HUES48 (cell line): Measurements from ENCODE around the gene SHKBP1.
"Not testable (repeated sequence)": the region's sequence is repeated elsewhere in the genome, so short reads cannot be mapped to it uniquely, and the experiment has no call there.

ENCODE experiments used
- H3K27ac ChIP-seq: one replicate; pipeline ENCODE4 v1.7.0; 2013; ENCODE audit warnings: low read depth, low read length, inconsistent platforms
- H3K27me3 ChIP-seq: 2 replicates; pipeline ENCODE4 v1.6.1; 2013; ENCODE audit warnings: mild to moderate bottlenecking, low read length; ENCODE audit not compliant: control insufficient read depth, insufficient read depth
- H3K36me3 ChIP-seq: 2 replicates; pipeline ENCODE4 v1.6.1; 2013; ENCODE audit warnings: low read length; ENCODE audit not compliant: control insufficient read depth, insufficient read depth
- H3K4me1 ChIP-seq: 2 replicates; pipeline ENCODE4 v1.6.1; 2013; ENCODE audit warnings: mild to moderate bottlenecking, low read length; ENCODE audit not compliant: control insufficient read depth, insufficient read depth
- H3K4me3 ChIP-seq: 2 replicates; pipeline ENCODE4 v1.5.1; 2013; ENCODE audit warnings: mild to moderate bottlenecking, low read depth, low read length
- H3K9ac ChIP-seq: 2 replicates; pipeline ENCODE4 v1.6.1; 2013; ENCODE audit warnings: mild to moderate bottlenecking, low read depth, low read length, moderate library complexity
- H3K9me3 ChIP-seq: 2 replicates; pipeline ENCODE4 v1.6.1; 2013; ENCODE audit warnings: low read length; ENCODE audit not compliant: control insufficient read depth, insufficient read depth

SHKBP1 gene

DNA sequence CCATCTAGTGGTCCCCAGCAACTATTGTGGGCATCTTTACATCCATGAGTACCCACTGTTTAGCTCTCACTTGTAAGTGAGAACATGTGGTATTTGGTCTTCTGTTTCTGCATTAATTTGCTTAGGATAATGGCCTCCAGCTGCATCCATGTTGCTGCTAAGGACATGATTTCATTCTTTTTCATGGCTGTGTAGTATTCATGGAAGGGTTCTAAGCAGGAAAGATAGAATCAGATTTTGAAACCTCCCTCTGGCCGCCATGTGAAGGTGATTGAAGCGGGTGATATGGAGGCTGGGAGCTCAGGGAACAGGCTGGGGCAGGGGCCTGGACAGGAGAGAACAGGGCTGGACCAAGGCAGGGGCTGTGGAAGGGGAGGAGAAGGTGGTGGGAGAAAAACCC lies 44.6 kb downstream of the SHKBP1 start:
- Histone ChIP-seq H3K9ac (no peak overlapping the region), H3K36me3 (peaks cover 38% of the 10 kb centered on the region), H3K4me3 (no peak overlapping the region), H3K27me3 (no peaks in the 10 kb centered on the region), H3K4me1 (peaks cover 4% of the 10 kb centered on the region; the same call in 1 of the 2 replicates), H3K9me3 (no peaks in the 10 kb centered on the region), H3K27ac (no peak overlapping the region)

DNA sequence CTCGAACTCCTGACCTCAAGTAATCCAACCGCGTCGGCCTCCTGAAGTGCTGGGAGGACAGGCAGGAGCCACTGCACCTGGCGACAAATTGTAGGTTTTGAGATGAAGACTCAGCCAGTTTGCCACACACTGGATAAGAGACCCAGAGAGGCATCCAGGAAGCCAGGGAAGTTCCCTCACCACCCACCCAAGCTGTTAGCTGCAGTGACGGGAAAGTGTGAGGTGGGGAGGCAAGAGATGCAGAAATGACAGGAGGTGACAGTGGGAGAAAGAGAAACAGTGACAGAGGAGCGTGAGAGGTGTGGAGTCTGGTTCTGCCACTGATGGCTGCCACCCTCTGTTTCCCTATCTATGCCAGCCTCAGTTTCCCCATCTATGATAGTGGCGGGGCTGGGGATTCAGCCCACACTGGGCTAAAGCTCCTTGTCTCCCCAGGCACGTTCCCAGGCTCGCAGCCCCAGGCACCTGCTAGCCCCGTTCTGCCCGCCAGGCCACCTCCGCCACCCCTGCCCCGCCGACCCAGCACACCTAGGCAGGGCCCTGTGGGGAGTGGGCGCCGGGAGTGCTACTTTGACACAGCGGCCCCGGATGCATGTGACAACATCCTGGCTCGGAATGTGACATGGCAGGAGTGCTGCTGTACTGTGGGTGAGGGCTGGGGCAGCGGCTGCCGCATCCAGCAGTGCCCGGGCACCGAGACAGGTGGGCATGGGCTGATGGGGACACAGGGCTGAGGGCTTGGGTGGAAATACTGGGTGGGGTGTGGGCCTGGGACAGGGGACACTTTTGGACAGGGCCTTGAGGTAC lies 45.5 kb downstream of the SHKBP1 start:
- Histone ChIP-seq H3K4me1 (peaks cover 4% of the 10 kb centered on the region; the same call in 1 of the 2 replicates), H3K4me3 (no peak overlapping the region), H3K27me3 (no peaks in the 10 kb centered on the region), H3K27ac (no peak overlapping the region), H3K9me3 (no peaks in the 10 kb centered on the region), H3K9ac (no peak overlapping the region), H3K36me3 (peaks cover 39% of the 10 kb centered on the region)

DNA sequence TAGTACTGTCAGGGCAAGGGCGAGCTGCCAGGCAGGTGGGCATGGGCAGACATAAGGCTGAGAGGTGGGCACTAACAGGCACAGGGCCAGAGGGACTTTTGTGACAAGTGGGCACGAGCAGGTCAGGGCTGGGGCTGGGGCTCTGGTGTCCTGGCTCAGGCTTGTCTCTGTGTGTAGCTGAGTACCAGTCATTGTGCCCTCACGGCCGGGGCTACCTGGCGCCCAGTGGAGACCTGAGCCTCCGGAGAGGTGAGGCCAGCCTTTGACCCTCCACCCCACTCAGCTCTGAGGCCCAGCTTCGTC lies 46.1 kb downstream of the SHKBP1 start:
- Histone ChIP-seq H3K36me3 (peaks cover 39% of the 10 kb centered on the region), H3K9me3 (no peaks in the 10 kb centered on the region), H3K27me3 (no peaks in the 10 kb centered on the region), H3K9ac (no peak overlapping the region), H3K4me1 (peaks cover 4% of the 10 kb centered on the region; the same call in 1 of the 2 replicates), H3K4me3 (no peak overlapping the region), H3K27ac (no peak overlapping the region)

DNA sequence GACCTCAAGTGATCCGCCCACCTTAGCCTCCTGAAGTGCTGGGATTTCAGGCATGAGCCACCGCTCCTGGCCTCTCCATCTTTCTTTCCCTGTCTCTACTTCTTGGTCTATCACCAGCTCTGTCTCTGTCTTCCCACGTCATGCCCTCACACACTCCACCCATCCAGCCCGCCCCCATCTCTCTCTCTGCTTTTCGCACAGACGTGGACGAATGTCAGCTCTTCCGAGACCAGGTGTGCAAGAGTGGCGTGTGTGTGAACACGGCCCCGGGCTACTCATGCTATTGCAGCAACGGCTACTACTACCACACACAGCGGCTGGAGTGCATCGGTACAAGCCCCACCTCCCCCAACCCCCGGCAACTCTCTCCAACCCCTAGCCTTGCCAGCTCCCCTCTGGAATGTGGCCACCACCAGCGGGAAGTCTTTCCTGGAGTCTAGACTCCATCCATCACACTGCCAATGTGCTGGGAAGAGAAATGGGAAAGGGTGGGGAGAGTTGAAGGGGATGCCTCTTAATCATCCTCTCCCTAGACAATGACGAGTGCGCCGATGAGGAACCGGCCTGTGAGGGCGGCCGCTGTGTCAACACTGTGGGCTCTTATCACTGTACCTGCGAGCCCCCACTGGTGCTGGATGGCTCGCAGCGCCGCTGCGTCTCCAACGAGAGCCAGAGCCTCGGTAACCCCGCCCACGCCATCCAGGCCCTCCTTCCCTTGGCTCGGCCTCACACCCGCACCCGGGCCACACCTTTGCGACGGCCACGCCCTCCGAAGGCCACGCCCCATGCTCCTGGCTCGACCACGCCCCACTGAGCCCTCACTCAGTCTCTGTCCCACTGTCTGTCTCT lies 47.0 kb downstream of the SHKBP1 start:
- Histone ChIP-seq H3K4me3 (peak overlapping the region; percentile 50), H3K9me3 (no peaks in the 10 kb centered on the region), H3K27me3 (no peaks in the 10 kb centered on the region), H3K4me1 (peaks cover 4% of the 10 kb centered on the region; the same call in 1 of the 2 replicates), H3K27ac (peak overlapping the region; percentile 82), H3K9ac (no peak overlapping the region), H3K36me3 (peaks cover 39% of the 10 kb centered on the region)

DNA sequence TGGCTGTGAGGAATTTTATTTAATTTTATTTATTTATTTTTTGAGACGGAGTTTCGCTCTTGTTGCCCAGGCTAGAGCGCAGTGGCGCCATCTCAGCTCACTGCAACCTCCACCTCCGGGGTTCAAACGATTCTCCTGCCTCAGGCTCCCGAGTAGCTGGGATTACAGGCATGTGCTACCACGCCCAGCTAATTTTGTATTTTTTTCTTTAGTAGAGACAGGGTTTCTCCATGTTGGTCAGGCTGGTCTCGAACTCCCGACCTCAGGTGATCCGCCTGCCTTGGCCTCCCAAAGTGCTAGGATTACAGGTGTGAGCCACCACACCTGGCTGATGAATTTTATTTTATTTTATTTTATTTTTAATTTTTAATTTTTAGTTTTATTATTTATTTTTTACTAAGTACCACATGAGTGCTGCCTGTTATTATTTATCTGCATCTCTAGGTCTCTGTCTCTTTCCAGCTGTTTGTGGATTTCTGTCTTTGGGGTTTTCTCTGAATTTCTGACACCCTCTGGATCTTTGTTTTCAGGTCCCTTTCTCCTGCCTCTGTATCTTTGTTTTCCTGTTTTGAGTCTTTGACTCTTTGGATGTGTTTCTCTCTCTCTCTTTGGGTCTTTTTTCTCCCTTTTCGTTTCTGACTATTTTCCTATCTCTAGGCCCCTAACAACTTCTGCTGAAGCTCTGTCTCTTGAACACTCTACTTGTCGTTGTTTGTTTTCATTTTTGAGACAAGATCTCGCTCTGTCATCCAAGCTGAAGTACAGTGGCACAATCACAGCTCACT lies 47.9 kb downstream of the SHKBP1 start:
- H3K4me1 ChIP-seq, H3K9ac ChIP-seq, H3K27ac ChIP-seq, H3K4me3 ChIP-seq, H3K27me3 ChIP-seq, H3K9me3 ChIP-seq: not testable (repeated sequence)
- peaks cover 34% of the 10 kb centered on the region for H3K36me3 ChIP-seq

DNA sequence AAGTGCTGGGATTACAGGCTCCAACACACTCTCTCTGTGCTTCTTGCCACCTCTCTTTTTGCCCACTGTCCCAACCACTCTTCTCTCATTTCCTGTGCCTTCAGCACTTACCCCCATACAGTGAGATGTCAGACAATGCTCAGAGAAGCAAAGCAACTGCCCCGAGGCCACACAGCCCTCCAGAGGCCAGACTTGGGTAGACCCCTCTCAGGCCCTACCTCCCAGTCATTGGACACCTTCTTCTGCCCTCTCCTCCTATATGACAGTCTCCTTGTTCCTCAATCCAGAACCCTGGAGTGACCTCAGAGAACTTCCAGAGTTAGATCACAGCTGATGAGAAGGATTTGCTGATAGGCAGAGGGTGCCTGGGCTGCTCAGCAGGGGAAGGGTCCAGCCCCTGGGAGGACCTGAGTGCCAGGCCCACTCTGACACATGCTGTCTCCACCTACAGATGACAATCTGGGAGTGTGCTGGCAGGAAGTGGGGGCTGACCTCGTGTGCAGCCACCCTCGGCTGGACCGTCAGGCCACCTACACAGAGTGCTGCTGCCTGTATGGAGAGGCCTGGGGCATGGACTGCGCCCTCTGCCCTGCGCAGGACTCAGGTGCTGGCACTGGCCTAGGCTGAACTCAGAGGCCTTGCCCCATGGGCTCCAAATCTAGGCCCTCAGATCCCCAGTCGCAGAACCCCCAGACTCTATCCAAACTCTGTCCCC lies 48.9 kb downstream of the SHKBP1 start:
- Histone ChIP-seq H3K27me3 (no peaks in the 10 kb centered on the region), H3K9ac (no peak overlapping the region), H3K4me1 (peaks cover 4% of the 10 kb centered on the region; the same call in 1 of the 2 replicates), H3K27ac (no peak overlapping the region), H3K36me3 (peaks cover 35% of the 10 kb centered on the region), H3K4me3 (no peak overlapping the region), H3K9me3 (no peaks in the 10 kb centered on the region)

DNA sequence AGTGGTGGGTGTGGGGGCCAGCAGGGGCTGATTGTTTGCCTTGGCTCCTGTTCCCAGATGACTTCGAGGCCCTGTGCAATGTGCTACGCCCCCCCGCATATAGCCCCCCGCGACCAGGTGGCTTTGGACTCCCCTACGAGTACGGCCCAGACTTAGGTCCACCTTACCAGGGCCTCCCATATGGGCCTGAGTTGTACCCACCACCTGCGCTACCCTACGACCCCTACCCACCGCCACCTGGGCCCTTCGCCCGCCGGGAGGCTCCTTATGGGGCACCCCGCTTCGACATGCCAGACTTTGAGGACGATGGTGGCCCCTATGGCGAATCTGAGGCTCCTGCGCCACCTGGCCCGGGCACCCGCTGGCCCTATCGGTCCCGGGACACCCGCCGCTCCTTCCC lies 50.2 kb downstream of the SHKBP1 start:
- peaks cover 26% of the 10 kb centered on the region for H3K36me3 ChIP-seq
- H3K4me1 ChIP-seq, result peaks cover 16% of the 10 kb centered on the region; the same call in 1 of the 2 replicates
- H3K27ac ChIP-seq, result no peak overlapping the region
- no peaks in the 10 kb centered on the region for H3K9me3 ChIP-seq
- no peak overlapping the region for H3K9ac ChIP-seq
- no peaks in the 10 kb centered on the region for H3K27me3 ChIP-seq
- H3K4me3 ChIP-seq, result no peak overlapping the region

DNA sequence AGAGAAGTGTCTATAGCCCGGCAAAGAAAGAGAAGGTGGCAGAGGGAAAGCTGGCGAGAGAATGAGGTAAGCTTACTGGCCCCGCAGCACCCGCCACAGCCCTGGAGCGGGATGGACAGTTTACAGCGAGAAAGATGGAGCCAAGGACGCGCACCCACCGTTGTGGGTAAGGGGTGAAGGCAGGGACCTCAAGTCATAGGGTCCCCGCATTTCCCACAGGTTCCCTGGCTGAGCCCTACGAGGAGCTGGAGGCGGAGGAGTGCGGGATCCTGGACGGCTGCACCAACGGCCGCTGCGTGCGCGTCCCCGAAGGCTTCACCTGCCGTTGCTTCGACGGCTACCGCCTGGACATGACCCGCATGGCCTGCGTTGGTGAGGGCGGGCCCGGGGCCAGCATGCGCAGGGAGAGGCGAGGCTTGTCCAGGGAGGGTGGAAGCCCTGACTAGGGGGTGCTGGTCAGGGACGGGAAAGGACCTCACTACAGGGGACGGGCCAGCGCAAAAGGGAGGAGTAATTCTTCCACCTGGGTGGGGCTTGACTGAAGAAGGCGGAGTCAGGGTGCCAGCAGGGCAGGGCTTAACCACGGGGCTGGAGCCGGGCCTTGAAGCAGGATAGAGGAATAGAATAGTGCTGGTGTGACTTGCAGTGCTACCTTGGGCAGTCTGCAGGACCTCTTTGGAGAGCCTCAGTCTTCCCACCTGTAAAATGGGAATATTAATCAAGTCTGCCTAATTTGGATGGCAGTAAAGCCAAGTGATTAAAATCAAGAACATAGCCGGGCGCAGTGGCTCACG lies 51.0 kb downstream of the SHKBP1 start:
- Histone ChIP-seq H3K9me3 (no peaks in the 10 kb centered on the region), H3K9ac (no peak overlapping the region), H3K4me1 (peaks cover 23% of the 10 kb centered on the region), H3K27me3 (no peaks in the 10 kb centered on the region), H3K27ac (no peak overlapping the region), H3K36me3 (peaks cover 18% of the 10 kb centered on the region), H3K4me3 (no peak overlapping the region)

DNA sequence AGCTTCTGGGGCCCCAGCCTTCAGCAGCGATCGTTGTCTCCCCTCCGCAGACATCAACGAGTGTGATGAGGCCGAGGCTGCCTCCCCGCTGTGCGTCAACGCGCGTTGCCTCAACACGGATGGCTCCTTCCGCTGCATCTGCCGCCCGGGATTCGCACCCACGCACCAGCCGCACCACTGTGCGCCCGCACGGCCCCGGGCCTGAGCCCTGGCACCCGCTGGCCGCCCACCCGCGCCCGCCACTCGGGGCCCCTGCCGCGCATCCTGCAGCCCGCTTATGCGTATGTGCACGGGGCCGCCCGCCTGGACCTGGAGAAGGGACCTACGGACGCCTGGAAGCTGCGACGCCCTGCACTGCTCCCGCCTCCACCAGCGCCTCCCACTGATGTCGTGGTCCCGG lies 52.7 kb downstream of the SHKBP1 start:
- Histone ChIP-seq H3K9ac (no peak overlapping the region), H3K4me1 (peaks cover 27% of the 10 kb centered on the region), H3K9me3 (no peaks in the 10 kb centered on the region), H3K4me3 (no peak overlapping the region), H3K36me3 (peaks cover 18% of the 10 kb centered on the region), H3K27me3 (peaks cover 6% of the 10 kb centered on the region), H3K27ac (no peak overlapping the region)
